Measurements from ENCODE around the gene SLC12A6.
"Not testable (repeated sequence)": the region's sequence is repeated elsewhere in the genome, so short reads cannot be mapped to it uniquely, and the experiment has no call there.

SLC12A6 gene

DNA sequence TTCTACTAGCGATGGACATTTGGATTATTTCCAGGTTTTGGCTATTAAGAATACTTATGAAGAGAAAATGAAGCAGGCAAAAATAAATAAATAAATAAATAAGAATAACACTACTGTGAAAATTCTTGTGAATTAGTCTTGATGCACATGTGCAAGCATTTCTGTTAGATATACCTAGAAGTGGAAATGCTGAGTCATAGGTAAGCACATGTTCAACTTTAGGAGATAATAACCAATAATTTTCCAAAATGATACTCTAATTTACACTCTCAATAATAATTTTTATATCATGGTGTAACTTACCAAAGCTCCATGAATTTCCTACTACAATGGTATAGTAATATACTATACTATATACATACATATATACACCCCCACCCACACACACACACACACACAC lies 89.4 kb downstream of the SLC12A6 start:
- peak; percentile 16 for DNase-seq

DNA sequence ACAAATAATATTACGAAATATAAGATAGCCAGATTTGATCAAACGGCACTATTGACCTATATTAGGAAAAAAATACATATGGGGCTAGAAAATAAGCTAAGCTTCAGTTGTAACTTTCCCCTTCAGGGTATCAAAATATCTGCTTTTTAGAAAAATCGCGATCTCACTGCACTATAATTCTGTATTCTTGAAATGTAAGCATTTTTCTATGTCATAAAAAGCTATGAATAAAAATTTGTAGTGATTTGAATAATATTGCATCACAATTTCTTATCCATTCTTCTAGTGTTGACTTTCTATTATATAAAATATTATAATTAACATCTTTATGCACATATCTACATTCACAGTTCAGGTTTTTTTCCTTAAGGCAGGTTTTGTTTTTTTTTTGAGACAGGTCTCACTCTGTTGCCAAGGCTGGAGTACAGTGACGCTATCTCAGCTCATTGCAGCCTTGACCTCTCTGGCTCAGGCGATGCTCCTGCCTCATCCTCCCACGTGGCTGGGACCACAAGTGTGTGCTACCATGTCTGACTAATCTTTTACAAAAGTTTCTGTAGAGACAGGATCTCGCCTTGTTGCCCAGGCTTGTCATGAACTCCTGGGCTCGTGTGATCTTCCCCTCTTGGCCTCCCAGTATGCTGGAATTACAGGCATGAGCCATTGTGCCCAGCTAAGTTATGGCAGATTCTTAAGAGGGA lies 91.2 kb downstream of the SLC12A6 start:
- DNase-seq, result no peak

DNA sequence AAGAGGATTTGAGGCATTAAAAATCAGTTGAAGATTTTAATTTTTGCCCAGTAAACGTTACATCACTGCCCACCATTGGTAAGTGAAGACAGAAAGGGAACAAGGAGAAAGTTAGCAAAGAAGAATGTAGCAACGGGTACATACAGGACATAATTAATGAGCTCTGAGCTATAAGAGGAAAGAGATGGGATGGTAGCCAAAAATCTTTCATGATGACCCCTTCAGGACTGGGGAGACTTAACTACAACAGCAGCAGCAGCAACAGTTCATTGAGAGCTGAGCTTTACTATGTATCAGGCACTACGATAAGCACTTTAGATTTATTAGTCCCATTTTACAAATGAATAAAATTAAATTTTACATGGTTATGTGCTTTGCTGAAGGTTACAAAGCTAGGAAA lies 94.4 kb downstream of the SLC12A6 start:
- DNase-seq, result no peak

DNA sequence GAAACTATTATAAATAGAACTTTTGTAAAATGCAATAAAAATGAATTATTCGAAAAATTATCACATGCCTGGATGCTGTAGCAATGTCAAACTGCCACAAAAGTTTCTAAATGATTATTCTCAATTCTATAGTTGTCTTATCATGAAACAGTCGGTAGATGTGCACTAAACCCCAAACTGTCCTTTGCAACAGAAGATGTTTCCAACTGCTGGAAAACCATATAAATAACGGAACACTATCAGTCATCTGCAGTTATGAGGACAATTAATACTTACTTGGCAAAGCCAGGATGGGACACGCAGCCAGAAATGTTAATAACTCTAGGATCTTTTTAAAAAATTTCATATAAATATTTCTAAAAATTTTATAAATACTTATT lies 95.3 kb downstream of the SLC12A6 start:
- DNase-seq, result no peak

DNA sequence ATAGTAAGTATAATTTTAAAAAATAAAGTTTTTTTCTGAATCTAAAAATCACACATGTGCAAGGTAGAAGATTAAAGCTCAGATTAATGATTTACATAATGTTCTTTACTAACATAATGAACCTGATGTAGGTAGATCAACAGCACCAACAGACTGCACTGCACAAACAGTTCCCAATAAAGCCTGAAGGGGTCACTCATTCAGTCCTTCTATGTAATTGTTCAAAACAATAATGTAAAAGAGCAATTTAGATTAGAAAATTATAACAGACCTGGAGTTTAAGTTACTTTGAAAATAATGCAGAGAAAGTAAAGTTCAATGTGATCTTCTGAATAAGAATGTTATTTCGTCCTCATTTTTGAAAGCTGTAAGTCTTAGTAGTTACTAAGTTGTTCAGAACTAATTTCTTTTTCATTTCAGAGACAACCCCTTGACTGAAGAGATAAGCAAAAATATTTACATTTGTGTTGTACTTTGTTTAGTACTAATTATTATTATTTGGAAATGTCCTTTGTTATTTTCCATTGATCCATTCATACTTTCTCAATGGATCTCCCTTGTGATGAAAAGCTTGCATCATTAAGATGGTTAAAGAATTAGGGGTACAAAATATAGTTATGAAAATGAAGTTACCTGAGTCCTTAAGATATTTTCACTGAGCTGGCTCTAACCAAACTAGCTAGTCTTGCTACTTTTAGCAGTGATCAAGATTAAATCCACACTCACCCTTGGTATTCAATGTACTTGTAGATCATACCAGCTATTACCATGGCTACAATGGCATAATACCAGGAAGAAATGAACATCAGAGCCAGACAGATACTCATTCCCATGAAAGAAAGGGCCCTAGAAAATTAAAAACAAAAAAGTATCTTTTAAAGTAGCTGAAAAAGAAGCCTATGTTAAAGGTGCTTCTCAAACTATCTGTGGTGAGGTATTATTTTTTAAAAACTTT lies 95.9 kb downstream of the SLC12A6 start:
- peak; percentile 71 for DNase-seq

DNA sequence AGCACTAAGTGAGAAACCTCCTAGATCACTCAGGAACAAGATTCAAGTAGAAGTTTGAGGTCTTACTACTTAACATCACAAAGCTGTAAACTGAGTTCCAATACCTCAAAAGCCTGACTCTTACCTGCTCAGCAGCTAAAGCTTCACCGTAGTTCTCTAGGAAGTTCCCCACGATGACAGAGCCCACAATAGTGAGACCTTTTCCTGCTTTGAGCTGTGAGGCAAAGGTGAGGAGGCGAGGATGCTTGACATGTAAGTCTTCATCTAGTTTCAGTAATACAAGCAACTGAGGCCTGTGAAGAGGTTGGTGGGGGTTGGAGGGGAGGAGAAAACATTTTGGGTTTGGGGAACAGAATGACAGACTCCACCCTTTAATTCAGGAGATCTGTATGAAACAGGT lies 97.0 kb downstream of the SLC12A6 start:
- no peak for DNase-seq

DNA sequence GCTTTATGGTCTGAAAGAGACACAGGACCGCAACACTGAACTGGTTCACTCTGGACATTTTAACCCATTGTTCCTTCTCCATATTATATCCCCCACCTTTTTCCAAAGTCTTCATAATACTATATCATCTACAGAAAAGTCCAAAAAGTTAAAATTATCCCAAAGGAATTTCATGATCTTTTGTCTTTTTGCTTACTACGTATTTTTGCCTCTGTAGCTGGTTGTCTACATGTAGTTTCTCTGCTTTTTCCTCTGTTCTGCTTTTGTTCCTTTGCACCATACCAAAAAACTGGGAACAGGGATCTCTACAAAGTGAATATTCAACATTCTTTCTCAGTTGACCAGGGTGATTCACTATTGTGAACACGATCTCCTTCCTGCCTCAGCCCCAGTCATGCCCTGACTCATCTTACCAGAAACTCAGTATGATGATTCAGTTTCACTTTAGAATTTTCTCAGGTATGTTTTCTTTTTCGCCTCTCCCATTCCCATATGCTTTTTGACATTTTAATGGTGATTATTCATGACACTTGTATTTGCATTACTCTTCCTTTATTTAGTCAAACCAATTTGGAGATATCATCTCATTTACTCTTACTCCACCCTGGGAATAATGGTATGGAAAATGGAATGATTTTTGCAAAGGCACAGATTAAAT lies 98.3 kb downstream of the SLC12A6 start:
- DNase-seq, result no peak

DNA sequence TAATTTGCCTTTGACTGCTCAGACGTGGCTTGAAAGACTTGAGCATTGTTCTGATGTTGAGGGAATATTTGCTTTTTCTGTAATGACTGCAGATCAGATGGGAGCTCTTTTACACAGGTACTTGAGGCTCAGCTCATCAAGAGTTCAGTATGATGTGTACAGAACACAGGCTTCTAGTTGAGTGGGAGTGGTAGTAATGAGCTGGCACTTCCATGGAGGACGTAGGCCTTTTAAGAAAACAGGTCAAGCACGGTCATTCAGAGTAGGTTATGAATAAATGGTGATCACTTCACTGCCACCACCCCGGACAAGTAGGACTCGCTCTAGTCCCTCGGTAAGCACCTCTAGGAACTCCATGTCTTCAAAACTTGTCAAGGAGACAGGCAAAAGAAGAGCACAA lies 104.0 kb downstream of the SLC12A6 start:
- DNase-seq, result no peak

DNA sequence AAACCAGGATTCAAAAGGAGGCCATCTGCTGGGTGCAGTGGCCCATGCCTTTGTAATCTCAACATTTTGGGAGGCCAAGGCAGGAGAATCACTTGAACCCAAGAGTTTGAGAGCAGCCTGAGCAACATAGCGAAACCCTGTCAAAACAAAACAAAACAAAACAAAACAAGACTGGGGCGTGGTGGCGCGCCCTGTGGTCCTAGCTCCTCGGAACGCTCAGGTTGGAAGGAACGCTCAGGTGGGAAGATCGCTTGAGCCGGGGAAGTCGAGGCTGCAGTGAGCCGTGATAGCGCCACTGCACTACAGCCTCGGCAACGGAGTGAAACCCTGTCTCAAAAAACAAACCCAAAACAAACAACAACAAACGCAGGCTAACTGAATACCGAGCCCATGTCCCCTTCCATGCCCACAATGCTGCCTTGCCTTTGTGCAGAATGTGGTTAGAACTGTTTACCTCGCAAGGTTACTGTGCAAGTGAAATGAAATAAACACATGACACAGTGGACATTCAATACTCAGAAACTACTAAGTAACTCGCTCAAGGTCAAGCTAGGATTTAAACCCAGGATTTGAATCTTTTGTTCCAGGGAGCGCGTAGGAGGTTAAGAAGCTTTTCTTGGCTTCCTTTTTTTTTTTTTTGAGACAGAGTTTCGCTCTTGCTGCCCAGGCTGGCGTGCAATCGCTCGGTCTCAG lies 113.5 kb downstream of the SLC12A6 start:
- peak; percentile 76 for DNase-seq

DNA sequence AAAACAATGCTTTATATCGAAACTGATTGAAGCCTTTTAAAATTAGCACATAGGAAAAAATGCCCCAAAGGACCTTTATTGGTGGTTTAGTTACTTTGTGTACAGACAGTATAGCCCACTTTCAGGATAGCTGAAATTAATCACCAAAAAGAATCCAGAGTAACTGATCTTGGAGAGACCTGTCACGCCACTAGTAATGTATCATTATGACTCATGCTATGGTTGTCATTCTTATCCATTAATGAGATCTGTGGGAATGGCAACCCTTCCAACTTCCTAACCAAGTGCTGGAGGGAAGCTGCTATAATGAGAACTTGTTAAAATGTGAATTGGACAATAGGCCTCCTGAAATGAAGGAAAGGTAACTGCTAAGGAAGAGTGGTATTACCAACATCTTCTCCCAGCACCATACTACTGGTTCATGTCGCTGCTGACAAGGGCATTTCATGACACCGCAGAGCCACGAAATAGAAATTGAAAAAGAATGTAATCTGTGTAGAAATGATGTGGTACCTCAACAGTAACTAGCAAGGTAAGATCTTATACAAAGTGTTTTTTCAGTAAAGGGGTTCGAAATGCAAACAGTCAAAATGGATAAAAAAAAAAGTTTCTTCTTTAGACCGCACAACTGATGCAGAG lies 119.9 kb downstream of the SLC12A6 start:
- no peak for DNase-seq

DNA sequence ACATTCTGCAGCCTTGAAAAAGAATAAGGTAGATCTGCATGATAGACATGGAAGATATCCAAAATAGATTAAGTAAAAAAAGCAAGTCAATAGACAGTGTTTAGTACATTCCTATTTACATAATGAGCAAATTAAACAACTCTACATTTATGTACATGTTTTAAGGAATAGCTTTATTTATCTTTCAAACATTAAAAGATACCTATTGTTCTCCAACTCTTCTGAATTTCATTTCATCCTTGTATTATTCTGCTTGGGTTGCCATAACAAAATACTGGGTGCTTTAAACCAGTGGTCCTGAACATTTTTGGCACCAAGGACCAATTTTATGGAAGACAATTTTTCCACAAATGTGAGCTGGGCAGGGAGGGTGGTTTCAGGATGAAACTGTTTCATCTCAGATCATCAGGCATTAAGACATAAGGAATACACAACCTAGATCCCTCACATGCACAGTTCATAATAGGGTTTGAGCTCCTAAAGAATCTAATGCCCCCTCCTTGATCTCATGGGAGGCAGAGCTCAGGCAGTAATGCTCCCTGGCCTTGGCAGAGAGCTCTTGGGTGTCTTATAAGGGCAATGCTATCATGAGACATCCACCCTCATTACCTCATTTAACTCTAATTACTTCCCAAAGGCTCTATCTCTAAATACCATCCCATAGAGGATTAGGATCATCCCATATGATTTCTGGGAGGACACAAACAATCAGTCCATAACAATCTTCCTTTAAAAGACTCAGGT lies 120.9 kb downstream of the SLC12A6 start:
- no peak for DNase-seq

DNA sequence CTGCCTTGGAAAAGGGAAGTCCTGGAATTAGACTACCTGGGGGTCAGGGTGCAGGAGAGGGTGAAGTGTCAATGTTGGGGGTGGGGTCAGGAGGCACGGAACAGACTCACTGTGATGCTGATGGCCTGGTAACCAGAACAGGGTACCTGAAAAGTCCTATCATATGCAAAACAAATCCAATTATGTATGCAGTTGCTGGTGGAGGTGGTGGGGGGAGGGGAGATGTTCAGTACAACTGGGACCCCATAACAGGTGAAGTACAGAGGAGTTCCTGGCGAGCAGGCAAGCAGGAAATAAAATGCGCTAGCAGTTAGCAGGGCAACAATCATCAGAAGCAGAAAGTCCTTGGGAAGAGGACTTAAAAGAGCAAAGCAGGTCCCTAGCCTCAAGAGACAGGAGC lies 123.4 kb downstream of the SLC12A6 start:
- DNase-seq, result no peak

DNA sequence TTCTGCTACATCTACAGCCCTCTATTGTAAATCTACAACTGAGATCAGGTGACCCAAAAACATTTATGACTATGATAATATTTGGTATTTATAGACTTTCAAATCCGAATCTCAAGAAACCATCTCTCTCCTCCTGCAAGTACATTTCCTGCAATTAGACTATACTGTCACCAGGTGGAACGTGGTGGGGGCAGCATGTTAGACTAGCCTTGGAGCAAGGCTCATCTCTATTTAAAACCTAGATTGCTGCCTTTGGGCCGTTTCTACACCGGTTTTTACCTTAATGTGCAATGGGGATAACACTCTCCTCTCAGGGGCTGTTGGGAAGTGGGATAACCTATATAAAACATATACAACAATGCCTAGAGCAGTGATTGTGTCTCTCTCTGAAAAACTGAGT lies 123.9 kb downstream of the SLC12A6 start:
- DNase-seq, result no peak

DNA sequence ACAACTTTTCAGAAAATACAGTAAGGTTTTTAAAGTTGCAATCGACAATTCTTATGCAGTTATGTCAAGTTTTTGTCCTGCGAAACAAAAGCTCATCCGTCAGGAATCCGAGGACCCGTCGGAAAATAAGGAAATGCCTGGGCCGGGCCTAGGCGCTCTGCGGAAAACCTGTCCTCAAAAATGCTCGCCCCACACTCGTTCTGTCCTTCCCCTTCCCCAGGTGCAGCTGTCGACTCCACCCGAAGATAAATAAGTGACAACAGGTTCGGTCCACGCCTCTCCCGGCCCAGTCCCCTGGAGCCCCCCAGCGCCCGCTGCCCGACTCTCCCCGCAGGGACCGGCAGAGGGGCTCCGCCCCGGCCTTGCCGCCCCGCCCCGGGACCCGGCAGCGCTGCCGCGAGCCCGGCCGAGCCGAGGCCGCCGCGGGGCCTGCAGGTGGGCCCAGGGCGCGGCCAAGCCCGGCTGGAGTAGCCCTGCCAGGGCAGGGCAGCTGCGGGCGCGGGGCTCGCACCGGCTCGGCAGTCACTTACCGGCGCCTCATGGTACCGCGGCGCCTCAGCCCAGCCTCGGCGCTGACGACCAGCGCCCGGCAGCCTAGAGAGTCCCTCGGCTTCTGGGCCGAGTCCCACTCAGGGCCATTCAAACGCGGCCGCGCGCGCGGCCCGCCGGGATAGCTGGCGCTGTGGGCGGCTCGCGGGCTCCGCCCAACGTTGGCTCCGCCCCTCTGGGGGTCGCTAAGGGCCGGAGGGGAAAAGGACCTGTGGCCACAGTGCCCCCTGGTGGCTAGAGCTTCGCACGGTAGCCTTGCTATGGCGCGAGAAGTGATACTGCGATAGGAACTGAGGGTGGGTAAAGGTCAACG lies 127.9 kb downstream of the SLC12A6 start, which contains the start of gene KATNBL1:
TSS of gene KATNBL1 (minus strand) at position 676 of the 862 bp plus-strand sequence. CDS start 46,420 bp downstream, outside the sequence.
- peak; percentile 98 for DNase-seq

DNA sequence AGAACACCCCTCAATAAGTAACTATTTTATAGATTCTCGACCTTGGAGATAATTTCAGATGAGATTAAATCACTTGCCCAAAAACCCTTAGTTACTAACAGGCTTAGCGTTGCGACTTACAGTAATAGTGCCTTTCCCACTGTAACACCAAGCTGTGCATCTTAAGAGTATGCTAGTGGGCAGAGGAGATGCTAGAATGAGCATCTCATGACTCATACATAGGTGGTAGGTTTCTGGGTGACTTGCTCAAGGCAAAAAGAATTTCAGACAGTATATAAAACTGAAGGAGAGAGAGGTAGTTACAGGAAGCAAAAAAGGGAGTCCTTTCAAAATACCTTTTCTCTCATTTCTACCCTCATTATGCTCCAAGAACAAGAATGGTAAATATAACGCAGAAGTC lies 131.6 kb downstream of the SLC12A6 start:
- no peak for DNase-seq

DNA sequence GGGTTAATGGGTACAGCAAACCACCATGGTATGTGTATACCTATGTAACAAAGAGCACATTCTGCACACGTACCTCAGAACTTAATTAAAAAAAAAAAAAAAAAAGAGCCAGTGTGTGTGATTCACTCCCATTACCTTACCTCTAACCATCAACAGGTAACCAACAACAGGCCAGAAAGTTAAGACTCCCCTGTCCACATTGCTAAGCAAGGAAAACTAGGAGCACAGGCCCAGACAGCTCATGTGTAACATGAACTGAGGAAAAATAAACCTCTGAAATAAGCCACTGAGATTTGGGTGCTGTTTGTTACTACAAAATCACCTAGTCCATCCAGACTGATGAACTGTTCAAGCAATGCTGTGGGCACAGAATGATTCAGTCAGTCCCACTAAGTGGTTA lies 133.6 kb downstream of the SLC12A6 start:
- no peak for DNase-seq

DNA sequence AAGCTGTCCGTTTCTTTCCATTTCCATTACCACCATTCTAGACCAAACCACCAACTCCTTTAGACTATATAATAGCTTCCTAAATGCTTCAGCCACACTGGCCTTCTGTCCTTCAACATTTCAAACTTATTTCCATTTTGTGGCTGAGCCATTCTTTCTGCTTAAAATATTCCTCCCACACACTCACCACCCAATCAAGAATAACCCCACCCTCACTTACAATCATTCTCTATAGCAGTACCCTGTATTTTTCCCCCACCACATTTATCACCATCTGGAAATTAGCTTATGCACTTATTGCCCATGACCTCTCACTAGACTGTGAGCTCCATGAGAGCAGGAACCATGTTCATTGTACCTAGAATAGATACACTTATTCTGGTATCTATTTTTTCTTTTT lies 134.3 kb downstream of the SLC12A6 start:
- no peak for DNase-seq

DNA sequence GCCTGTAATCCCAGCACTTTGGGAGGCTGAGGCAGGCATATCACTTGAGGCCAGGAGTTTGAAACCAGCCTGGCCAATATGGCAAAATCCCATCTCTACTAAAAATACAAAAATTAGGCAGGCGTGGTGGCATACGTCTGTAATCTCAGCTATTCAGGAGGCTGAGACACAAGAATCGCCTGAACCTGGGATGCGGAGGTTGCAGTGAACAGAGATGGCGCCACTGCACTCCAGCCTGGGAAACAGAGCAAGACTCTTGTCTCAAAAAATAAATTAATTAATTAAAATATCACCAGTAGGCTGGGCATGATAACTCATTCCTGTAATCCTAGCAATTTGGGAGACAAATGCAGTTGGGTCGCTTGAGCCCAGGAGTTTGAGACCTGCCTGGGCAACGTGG lies 144.3 kb downstream of the SLC12A6 start:
- not testable (repeated sequence) for DNase-seq

DNA sequence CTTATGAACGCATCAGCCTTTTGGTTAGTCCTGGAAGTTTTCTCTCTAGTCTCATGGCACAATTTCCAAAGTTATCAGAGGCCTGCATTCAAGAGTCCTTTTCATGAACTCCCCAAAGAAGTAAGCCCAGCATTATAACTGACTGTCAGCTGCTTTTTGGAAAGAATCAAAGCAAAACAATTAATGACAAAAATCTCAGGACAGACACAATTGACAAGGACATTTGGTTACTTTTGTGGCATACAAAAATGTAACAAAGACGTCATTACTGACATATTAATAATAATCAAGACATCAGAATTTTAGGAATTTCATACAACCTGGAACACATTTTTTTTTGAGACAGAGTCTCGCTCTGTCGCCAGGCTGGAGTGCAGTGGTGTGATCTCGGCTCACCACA lies 148.9 kb downstream of the SLC12A6 start:
- DNase-seq, result no peak

DNA sequence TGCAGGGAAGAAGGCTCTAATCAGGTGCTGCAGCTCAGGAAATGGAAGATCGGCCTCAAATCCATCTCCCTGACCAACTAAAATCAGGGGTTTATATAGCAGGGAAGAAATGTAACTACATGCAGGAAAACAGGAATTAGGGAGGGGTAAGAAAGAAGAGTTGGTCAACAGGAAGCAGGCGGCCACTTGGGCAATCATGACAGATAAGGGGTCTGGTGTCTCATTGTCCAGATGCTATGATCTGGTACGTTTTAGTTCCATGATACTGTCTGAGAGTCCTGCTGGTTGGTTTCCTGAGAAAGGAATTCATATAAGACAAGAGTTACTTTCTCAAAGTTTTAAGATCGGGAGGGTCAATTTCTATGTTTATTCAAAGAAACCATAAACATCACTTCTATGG lies 151.9 kb downstream of the SLC12A6 start:
- no peak for DNase-seq

DNA sequence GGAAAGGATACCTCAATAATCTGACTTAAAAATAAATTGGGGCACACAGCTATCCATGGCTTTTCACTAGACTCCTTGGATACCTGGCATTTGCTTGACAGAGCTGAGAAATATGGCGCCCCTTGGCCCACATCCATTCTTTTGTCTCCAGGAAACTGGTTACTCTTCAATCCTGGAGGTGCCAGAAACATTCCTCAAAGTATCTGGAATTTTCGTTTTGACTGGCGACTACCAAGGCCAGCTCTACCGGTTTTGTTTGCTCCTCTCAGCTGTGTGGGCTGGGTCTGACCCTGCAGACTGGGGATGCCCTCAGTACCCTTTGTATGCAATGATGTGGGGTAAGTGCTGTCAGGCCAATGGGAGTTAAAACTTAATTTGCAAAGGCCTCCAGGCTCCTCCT lies 154.6 kb downstream of the SLC12A6 start:
- no peak for DNase-seq

All from OCI-M1 (cell line).